ENCODE results near the gene FBXO15. TPM values are rescaled to one million over a fixed set of nuclear protein-coding genes. Genes with fewer than 3 reads are reported as not detected.

Gene FBXO15
- total RNA-seq, 4 donors from 2014 or later, result 0.33 to 0.45 TPM; not detected in 2

DNA sequence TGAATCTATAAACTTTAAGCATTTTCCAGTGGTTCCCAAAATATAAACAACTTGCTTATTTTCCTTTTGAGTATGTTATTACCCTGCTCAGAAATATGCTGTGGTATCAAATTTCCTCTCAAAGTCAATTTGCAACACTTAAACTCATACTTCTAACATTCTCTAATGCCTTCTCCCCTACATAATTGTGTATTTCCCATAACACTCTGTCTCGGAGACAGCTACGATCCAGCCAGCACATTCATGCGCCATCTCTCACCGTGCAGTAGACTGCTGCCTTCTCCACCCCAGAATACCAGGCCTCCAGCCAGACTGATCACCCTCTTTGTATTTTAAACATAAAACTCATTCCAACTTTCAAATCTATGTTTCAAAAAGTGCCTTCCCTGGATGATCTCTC is 42.5 kb upstream of the FBXO15 start:
- Histone ChIP-seq H3K9me3 (no peaks in the 10 kb centered on the region), H3K4me1 (peaks cover 0 to 6% (median 3%) of the 10 kb centered on the region in 4 donors), H3K4me3 (no peak overlapping the region), H3K27me3 (peaks cover 0 to 25% (median 0%) of the 10 kb centered on the region in 4 donors), H3K36me3 (no peaks in the 10 kb centered on the region), H3K27ac (replicated peaks in 1 of 4) (no peak overlapping the region)
- intact Hi-C loops (cut with DNase I), result loop anchor here (10.0 kb wide), 1 partner anchor 315 kb away; no protein-coding TSS in a partner anchor
- TF ChIP-seq EP300 (IDR thresholded peaks at IDR 0.05) (no peak), POLR2A (IDR thresholded peaks at IDR 0.05; ENCODE audit: low read depth) (no peak), POLR2AphosphoS5 (IDR thresholded peaks at IDR 0.05) (no peak)
- TF ChIP-seq, protein P1, sequence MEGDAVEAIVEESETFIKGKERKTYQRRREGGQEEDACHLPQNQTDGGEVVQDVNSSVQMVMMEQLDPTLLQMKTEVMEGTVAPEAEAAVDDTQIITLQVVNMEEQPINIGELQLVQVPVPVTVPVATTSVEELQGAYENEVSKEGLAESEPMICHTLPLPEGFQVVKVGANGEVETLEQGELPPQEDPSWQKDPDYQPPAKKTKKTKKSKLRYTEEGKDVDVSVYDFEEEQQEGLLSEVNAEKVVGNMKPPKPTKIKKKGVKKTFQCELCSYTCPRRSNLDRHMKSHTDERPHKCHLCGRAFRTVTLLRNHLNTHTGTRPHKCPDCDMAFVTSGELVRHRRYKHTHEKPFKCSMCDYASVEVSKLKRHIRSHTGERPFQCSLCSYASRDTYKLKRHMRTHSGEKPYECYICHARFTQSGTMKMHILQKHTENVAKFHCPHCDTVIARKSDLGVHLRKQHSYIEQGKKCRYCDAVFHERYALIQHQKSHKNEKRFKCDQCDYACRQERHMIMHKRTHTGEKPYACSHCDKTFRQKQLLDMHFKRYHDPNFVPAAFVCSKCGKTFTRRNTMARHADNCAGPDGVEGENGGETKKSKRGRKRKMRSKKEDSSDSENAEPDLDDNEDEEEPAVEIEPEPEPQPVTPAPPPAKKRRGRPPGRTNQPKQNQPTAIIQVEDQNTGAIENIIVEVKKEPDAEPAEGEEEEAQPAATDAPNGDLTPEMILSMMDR (IDR thresholded peaks at IDR 0.05), result no peak
- DNase-seq (ENCODE audit: extremely low spot score), result no peak
- 56% methylated on average over 4 of the region's 4 CpGs for WGBS

DNA sequence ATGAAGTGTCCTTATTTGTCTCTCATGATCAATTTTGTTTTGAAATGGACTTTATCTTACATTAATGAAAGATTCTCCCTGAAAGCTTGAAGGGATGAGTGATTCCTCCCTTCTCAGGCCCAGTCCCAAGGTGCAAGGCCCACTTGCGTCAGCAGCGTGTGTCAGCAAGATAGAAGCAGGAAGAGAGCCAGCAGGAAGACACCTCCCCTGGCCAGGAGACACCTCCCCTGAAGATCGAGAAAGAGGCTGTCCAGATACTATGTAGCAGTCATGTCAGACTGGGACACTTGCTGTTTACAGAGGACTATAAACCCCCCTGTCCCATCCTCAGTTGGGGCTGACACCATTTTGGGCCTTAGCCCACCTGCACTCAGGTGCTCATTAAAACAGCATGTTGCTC is 39.0 kb upstream of the FBXO15 start:
- Histone ChIP-seq H3K27ac (replicated peaks in 1 of 4) (no peak overlapping the region), H3K27me3 (peaks cover 0 to 18% (median 0%) of the 10 kb centered on the region in 4 donors), H3K9me3 (no peaks in the 10 kb centered on the region), H3K36me3 (no peaks in the 10 kb centered on the region), H3K4me3 (no peak overlapping the region), H3K4me1 (peaks cover 0 to 6% (median 3%) of the 10 kb centered on the region in 4 donors)
- no peak for DNase-seq (ENCODE audit: extremely low spot score)
- intact Hi-C loops (cut with DNase I), result no loop called here
- WGBS, result 92% methylated on average over 3 of the region's 3 CpGs
- TF ChIP-seq EP300 (IDR thresholded peaks at IDR 0.05) (no peak), POLR2AphosphoS5 (IDR thresholded peaks at IDR 0.05) (no peak)
- TF ChIP-seq, protein P1 (IDR thresholded peaks at IDR 0.05), result no peak

DNA sequence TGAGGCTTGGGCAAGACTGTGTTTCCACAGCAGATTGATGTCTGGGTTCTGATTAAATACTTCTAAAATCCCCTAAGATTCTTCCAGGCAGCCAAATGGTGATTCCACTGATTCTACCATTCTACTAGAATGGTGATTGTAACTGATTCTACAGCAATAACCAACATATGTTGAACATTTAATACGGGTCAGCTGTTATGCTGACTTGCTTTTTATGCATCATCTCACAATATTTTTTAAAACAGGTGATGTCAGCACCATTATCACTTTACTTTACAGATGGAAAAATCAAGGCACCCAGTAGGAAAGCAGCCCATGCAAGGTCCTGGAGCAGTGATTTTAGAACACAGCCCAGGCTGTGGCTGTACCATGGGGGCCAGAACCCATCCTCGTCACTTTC is 38.2 kb upstream of the FBXO15 start:
- Histone ChIP-seq H3K9me3 (no peaks in the 10 kb centered on the region), H3K36me3 (no peaks in the 10 kb centered on the region), H3K27me3 (peaks cover 0 to 14% (median 0%) of the 10 kb centered on the region in 4 donors), H3K27ac (replicated peaks in 1 of 4) (no peak overlapping the region), H3K4me3 (no peak overlapping the region), H3K4me1 (peaks cover 0 to 6% (median 3%) of the 10 kb centered on the region in 4 donors)
- no peak for DNase-seq (ENCODE audit: extremely low spot score)
- intact Hi-C loops (cut with DNase I), result no loop called here
- TF ChIP-seq POLR2AphosphoS5 (IDR thresholded peaks at IDR 0.05), result no peak
- TF ChIP-seq, protein P1 (IDR thresholded peaks at IDR 0.05), result no peak
- TF ChIP-seq EP300 (IDR thresholded peaks at IDR 0.05), result no peak
- TF ChIP-seq POLR2A (IDR thresholded peaks at IDR 0.05; ENCODE audit: low read depth), result no peak
- 88% methylated on average over 2 of the region's 2 CpGs for WGBS

DNA sequence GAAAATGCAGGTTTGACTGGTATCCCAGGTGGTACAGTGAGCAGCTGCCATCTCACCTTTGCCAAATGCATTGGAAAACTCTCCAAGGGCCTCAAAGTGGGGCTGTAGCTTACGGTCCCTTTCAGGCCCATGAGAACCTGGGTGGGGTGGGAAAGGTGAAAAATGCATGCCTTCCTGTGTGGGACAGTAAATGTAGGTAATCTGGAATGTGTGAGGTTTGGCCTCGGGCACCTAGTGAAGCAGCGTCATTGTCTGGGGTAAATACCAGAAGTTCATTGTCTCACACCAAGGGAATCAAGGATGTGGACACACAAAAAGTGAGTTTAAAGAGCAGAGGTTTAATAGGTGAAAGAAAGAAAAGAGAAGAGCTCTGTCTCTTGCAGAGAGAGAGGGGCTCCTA is 37.2 kb upstream of the FBXO15 start:
- TF ChIP-seq POLR2A (IDR thresholded peaks at IDR 0.05; ENCODE audit: low read depth) (no peak), EP300 (IDR thresholded peaks at IDR 0.05) (no peak), POLR2AphosphoS5 (IDR thresholded peaks at IDR 0.05) (no peak)
- TF ChIP-seq, protein P1 (IDR thresholded peaks at IDR 0.05), result no peak
- DNase-seq (ENCODE audit: extremely low spot score), result no peak
- 68% methylated on average over 3 of the region's 3 CpGs for WGBS
- Histone ChIP-seq H3K27ac (replicated peaks in 1 of 4) (no peak overlapping the region), H3K4me3 (no peak overlapping the region), H3K4me1 (peaks cover 0 to 6% (median 3%) of the 10 kb centered on the region in 4 donors), H3K9me3 (no peaks in the 10 kb centered on the region), H3K36me3 (no peaks in the 10 kb centered on the region), H3K27me3 (peaks cover 0 to 18% (median 0%) of the 10 kb centered on the region in 4 donors)
- intact Hi-C loops (cut with DNase I), result no loop called here

DNA sequence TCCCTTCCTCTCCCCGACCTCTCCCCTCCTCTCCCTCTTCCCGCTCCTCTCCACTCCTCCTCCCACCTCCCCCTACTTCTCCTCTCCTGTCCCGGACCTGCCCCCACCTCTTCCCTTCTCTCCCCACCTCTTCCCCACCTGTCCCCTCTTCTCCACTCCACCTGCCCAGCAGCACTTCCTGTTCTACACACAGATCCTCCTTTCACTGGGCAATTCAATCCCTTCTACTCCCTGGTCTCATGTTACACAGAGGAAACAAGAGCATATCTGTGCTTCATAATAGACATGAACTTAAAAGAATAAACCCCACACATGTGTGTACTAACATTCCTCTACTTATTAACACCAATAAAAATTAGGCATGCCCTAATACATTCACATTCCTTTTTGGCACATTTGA is 35.5 kb upstream of the FBXO15 start:
- no peaks in the 10 kb centered on the region for H3K9me3 ChIP-seq
- intact Hi-C loops (cut with DNase I), result no loop called here
- H3K27me3 ChIP-seq, result peaks cover 0 to 18% (median 0%) of the 10 kb centered on the region in 4 donors
- DNase-seq (ENCODE audit: extremely low spot score), result no peak
- no peak for TF ChIP-seq EP300 (IDR thresholded peaks at IDR 0.05)
- no peak for TF ChIP-seq POLR2AphosphoS5 (IDR thresholded peaks at IDR 0.05)
- TF ChIP-seq POLR2A (IDR thresholded peaks at IDR 0.05; ENCODE audit: low read depth), result no peak
- no peak overlapping the region for H3K4me3 ChIP-seq
- H3K27ac ChIP-seq (replicated peaks in 1 of 4), result no peak overlapping the region
- H3K4me1 ChIP-seq, result no peaks in the 10 kb centered on the region
- no peaks in the 10 kb centered on the region for H3K36me3 ChIP-seq
- WGBS, result 30% methylated on average over 3 of the region's 3 CpGs

Data from esophagus muscularis mucosa (tissue), 4 donors.